Gastroesophageal sphincter (tissue), 4 donors: ENCODE measurements around the gene KDM2B. TPM values are rescaled to one million over a fixed set of nuclear protein-coding genes. Genes with fewer than 3 reads are reported as not detected.

ENCODE experiments used
- ATAC-seq: fragments of 150-250 bp; one replicate; pipeline ENCODE4 v1.9.1; 2016; ENCODE audit warnings: mild to moderate bottlenecking, moderate library complexity
- H3K27ac ChIP-seq, 4 donors: fragments of 200-600 bp; sonication (generic) in 3 of 4; 1 replicate in 3 of 4; 2 replicates in 1 of 4; pipeline ENCODE4 v1.5.1; 2016 to 2019
- H3K27me3 ChIP-seq: fragments of 200-600 bp; sonication (generic); one replicate; pipeline ENCODE4 v1.5.1; 2019
- H3K36me3 ChIP-seq, 2 donors: fragments of 200-600 bp; sonication (generic); one replicate each; pipeline ENCODE4 v1.5.1; 2019; ENCODE audit warnings: control low read depth in 1 of 2
- H3K4me1 ChIP-seq, 3 donors: fragments of 200-600 bp; sonication (generic); 1 replicate in 2 of 3; 2 replicates in 1 of 3; pipeline ENCODE4 v1.5.1; 2016 to 2019; ENCODE audit warnings: control low read depth in 2 of 3
- H3K4me3 ChIP-seq, 2 donors: fragments of 200-600 bp; sonication (generic); one replicate each; pipeline ENCODE4 v1.5.1; 2019; ENCODE audit warnings: mild to moderate bottlenecking in 1 of 2, moderate library complexity in 1 of 2
- H3K9me3 ChIP-seq, 3 donors: fragments of 200-600 bp; sonication (generic); one replicate each; pipeline ENCODE4 v1.5.1; 2017 to 2019; ENCODE audit warnings: control low read depth in 2 of 3
- CTCF ChIP-seq, 4 experiments: fragments of 200-600 bp in 2 of 4; fragments of 450-650 bp in 2 of 4; sonication (generic) in 1 of 4; IDR thresholded peaks; one replicate each; pipeline ENCODE4 v1.5.1; 2017 to 2019; ENCODE audit warnings: antibody characterized with exemption in 4 of 4, mild to moderate bottlenecking in 2 of 4, moderate library complexity in 2 of 4
- EP300 ChIP-seq: sonication (generic); formaldehyde crosslinking; IDR thresholded peaks from one replicate; pipeline ENCODE4 v1.6.1; 2017; ENCODE audit warnings: antibody characterized with exemption, mild to moderate bottlenecking
- POLR2A ChIP-seq, 2 donors: fragments of 450-650 bp; IDR thresholded peaks; one replicate each; pipeline ENCODE4 v1.6.1; 2017; ENCODE audit warnings: antibody characterized with exemption in 2 of 2, mild to moderate bottlenecking in 2 of 2, moderate library complexity in 1 of 2
- POLR2AphosphoS5 ChIP-seq: sonication (generic); formaldehyde crosslinking; IDR thresholded peaks from one replicate; pipeline ENCODE4 v1.6.1; 2017; ENCODE audit warnings: antibody characterized with exemption
- WGBS, 2 donors: methylation state at CpG; one replicate each; pipeline ENCODE4 v1.1.5; 2018; ENCODE audit warnings: low coverage in 1 of 2; 5-methylcytosine and 5-hydroxymethylcytosine counted together
- total RNA-seq, 4 donors: library from RNA; depleted of rRNA; stranded (reverse); fragments of >200 nt; gene quantifications; one replicate each; pipeline ENCODE4 v1.1.0, GENCODE V29; 2016

Gene KDM2B
- total RNA-seq, 4 donors from 2014 or later, result 10.0 to 26.5 (median 15.0) TPM

DNA sequence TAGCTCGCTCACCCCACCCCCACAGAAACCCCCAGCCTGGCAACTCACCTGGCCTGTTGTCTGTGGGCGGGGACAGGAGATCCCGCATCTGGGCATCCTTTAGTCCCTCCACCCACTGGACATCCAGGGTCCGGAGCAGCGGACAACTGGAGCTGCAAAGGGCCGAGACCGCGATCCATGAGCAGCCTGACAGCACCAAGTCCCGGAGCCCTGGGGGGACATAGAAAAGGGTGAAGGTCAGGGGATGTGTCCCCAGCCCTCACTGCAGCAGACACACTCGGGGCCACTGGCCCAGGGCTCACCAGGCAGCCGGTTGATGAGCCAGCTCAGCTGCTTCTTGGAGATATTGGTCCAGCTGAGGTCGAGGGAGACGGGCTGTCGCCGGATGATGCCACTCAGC lies 140.1 kb downstream of the KDM2B start:
- ATAC-seq, result no peak
- no CpG with 5 or more reads among the region's 15 CpGs for WGBS, 2 donors
- no peaks in the 10 kb centered on the region for H3K9me3 ChIP-seq
- peaks cover 0 to 18% (median 7%) of the 10 kb centered on the region in 3 donors for H3K4me1 ChIP-seq
- peaks cover 0 to 82% of the 10 kb centered on the region in 2 donors for H3K36me3 ChIP-seq
- no peak overlapping the region for H3K4me3 ChIP-seq
- no peak overlapping the region for H3K27ac ChIP-seq
- no peaks in the 10 kb centered on the region for H3K27me3 ChIP-seq
- TF ChIP-seq POLR2A (IDR thresholded peaks at IDR 0.05) (no peak), CTCF (IDR thresholded peaks at IDR 0.05) (no peak), EP300 (no peak), POLR2AphosphoS5 (no peak)

DNA sequence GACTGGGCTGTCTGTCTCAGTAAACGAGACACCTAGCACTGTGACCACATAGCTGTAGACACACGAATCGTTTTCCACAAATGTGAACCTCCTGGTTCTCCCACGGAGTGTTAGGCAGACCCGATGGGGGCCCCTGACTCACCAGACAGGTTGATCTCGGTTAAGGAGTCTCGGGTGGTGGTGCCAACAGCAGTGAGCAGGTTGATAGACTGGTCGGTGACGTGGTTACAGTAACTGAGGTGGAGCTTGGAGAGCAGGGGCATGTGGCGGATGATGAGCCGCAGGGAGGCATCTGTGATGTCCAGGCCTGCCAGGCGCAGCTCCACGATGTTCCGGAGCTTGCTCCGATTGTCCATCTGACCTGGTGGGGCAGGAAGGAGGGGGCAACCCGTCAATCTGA lies 141.1 kb downstream of the KDM2B start:
- no peak for TF ChIP-seq POLR2A (IDR thresholded peaks at IDR 0.05)
- TF ChIP-seq CTCF (IDR thresholded peaks at IDR 0.05), result no peak
- TF ChIP-seq POLR2AphosphoS5, result no peak
- no peak for TF ChIP-seq EP300
- WGBS, 2 donors, result 83 to 92% methylated on average over 4 to 6 of the region's 16 CpGs
- no peak overlapping the region for H3K4me3 ChIP-seq
- no peaks in the 10 kb centered on the region for H3K27me3 ChIP-seq
- peaks cover 0 to 18% (median 7%) of the 10 kb centered on the region in 3 donors for H3K4me1 ChIP-seq
- no peak for ATAC-seq
- H3K27ac ChIP-seq, result no peak overlapping the region
- no peaks in the 10 kb centered on the region for H3K9me3 ChIP-seq
- H3K36me3 ChIP-seq, result peaks cover 0 to 82% of the 10 kb centered on the region in 2 donors

GRCh38 chr12:121438905-121439304 lies 141.9 kb downstream of the KDM2B start:
- ATAC-seq, result no peak
- no peak overlapping the region for H3K27ac ChIP-seq
- no peak for TF ChIP-seq EP300
- TF ChIP-seq POLR2A (IDR thresholded peaks at IDR 0.05), result no peak
- TF ChIP-seq POLR2AphosphoS5, result no peak

DNA sequence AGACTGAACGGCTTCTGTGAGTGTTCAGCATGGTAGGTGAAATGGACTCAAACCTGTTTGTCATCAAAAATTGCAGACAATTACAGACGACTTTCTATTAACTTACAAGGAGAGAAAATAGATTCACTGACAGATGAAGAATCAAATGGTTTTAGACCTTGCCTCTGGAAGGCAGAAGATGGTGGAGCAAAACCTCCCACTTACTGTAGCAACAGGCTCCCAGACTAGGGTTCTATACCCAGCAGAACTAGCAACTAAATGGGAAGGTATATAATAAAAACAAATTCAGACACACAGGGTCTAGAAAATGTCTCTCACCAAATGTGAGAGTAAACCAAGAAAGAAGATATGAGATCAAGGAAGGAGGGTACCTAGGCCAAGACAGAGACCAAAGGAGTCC lies 144.1 kb downstream of the KDM2B start:
- Histone ChIP-seq H3K36me3 (peaks cover 0 to 85% of the 10 kb centered on the region in 2 donors), H3K4me1 (no peaks in the 10 kb centered on the region), H3K4me3 (no peak overlapping the region), H3K27ac (no peak overlapping the region), H3K9me3 (no peaks in the 10 kb centered on the region), H3K27me3 (no peaks in the 10 kb centered on the region)
- TF ChIP-seq EP300, result no peak
- no peak for TF ChIP-seq CTCF (IDR thresholded peaks at IDR 0.05)
- TF ChIP-seq POLR2A (IDR thresholded peaks at IDR 0.05), result no peak
- ATAC-seq, result no peak
- 91 to 100% methylated on average over 2 of the region's 2 CpGs for WGBS, 2 donors

More at GRCh38 chr12:121438905-121439304, 141.9 kb downstream of the KDM2B start:
- H3K27me3 ChIP-seq, result no peaks in the 10 kb centered on the region
- H3K4me1 ChIP-seq, result peaks cover 0 to 14% (median 7%) of the 10 kb centered on the region in 3 donors
- H3K36me3 ChIP-seq, result peaks cover 0 to 78% of the 10 kb centered on the region in 2 donors
- H3K9me3 ChIP-seq, result no peaks in the 10 kb centered on the region
- 82 to 95% methylated on average over 8 of the region's 12 CpGs for WGBS, 2 donors
- H3K4me3 ChIP-seq, result no peak overlapping the region

- Histone ChIP-seq H3K9me3 (no peaks in the 10 kb centered on the region), H3K36me3 (peaks cover 0 to 85% of the 10 kb centered on the region in 2 donors), H3K4me1 (peaks cover 0 to 25% (median 0%) of the 10 kb centered on the region in 3 donors), H3K27ac (peak overlapping the region in 1 of 4 donors; percentile 12), H3K27me3 (no peaks in the 10 kb centered on the region), H3K4me3 (no peak overlapping the region)
- WGBS, 2 donors, result 99 to 100% methylated on average over 1 to 7 of the region's 11 CpGs
- no peak for TF ChIP-seq CTCF (IDR thresholded peaks at IDR 0.05)
- TF ChIP-seq POLR2AphosphoS5, result no peak
- no peak for TF ChIP-seq POLR2A (IDR thresholded peaks at IDR 0.05)
- TF ChIP-seq EP300, result no peak
- no peak for ATAC-seq
These were observed 147.9 kb downstream of the KDM2B start for GRCh38 chr12:121432740-121433480.
